HL-60 (cell line): ENCODE data around the gene CDHR5.

Experiments used
- DNase-seq, 2 experiments: peaks; one replicate each; pipeline ENCODE4 v3.0.0-alpha.2; 2010 to 2020; ENCODE audit warnings: low read depth in 1 of 2, low spot score in 1 of 2
- H3K27ac ChIP-seq: fragments of 250-450 bp; sonication (Bioruptor Pico); replicated peaks from 2 replicates; pipeline ENCODE4 v1.5.1; 2020; ENCODE audit warnings: mild to moderate bottlenecking, moderate library complexity
- H3K27me3 ChIP-seq: fragments of 250-450 bp; sonication (Bioruptor Pico); 2 replicates; pipeline ENCODE4 v1.5.1; 2021; ENCODE audit warnings: mild to moderate bottlenecking, moderate library complexity; ENCODE audit not compliant: insufficient read depth, poor library complexity, severe bottlenecking
- H3K4me3 ChIP-seq: replicated peaks from 2 replicates; pipeline ENCODE4 v1.5.1; 2011; ENCODE audit warnings: mild to moderate bottlenecking, control low read depth, low read length; ENCODE audit not compliant: insufficient read depth
- GABPA ChIP-seq: IDR thresholded peaks from 2 replicates; pipeline ENCODE4 v1.6.1; 2012; ENCODE audit warnings: low read depth
- POLR2AphosphoS5 ChIP-seq: IDR thresholded peaks from 2 replicates; pipeline ENCODE4 v1.6.1; 2012; ENCODE audit warnings: low read depth
- SPI1 ChIP-seq: IDR thresholded peaks from 2 replicates; pipeline ENCODE4 v1.6.1; 2012; ENCODE audit warnings: low read depth, mild to moderate bottlenecking, borderline replicate concordance
- TF ChIP-seq, protein P1 (sequence below): IDR thresholded peaks from 2 replicates; pipeline ENCODE4 v1.6.1; 2012; ENCODE audit warnings: low read depth; ENCODE audit not compliant: insufficient replicate concordance
- TF ChIP-seq, protein P2 (sequence below): IDR thresholded peaks from one replicate; pipeline ENCODE4 v1.5.1; 2011; ENCODE audit warnings: low read length, control low read depth, inconsistent platforms; ENCODE audit not compliant: insufficient read depth

CDHR5 gene

DNA sequence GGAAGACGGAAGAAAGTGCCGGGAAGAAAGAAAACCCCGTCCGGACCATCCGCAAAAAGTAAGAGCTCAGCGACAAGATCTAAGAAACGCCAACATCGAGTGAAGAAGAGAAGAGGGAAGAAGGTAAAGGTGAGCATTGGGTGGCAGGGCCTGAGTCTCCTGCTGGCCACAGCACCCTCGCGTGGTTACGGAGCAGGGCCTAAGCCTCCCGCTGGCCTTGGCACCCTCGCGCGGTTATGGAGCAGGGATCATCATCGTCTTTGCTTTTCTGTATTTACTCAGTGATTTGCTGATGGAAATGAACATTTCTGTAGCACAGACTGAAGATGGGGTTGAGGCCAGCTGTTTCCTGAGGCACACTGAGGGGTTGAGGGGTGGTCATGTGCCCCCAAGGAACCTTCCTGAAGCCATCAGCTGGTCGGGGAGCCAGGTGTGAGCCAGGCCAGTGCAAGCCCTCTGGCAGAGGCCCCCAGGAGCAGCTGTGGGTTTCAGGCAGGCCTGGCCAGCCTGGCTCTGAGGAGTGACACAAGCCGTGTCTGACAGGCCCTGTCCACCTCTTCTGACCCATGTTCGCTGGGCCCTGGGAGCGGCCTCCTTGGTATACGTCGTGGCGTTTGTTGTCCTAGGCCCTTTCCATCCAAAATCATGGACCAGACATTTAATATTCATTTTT, 23.0 kb downstream of the CDHR5 start:
- H3K27ac ChIP-seq, result no peak overlapping the region
- DNase-seq, result no peak
- no peak overlapping the region for H3K4me3 ChIP-seq
- no peaks in the 10 kb centered on the region for H3K27me3 ChIP-seq
- no peak for TF ChIP-seq GABPA
- TF ChIP-seq, protein P1, sequence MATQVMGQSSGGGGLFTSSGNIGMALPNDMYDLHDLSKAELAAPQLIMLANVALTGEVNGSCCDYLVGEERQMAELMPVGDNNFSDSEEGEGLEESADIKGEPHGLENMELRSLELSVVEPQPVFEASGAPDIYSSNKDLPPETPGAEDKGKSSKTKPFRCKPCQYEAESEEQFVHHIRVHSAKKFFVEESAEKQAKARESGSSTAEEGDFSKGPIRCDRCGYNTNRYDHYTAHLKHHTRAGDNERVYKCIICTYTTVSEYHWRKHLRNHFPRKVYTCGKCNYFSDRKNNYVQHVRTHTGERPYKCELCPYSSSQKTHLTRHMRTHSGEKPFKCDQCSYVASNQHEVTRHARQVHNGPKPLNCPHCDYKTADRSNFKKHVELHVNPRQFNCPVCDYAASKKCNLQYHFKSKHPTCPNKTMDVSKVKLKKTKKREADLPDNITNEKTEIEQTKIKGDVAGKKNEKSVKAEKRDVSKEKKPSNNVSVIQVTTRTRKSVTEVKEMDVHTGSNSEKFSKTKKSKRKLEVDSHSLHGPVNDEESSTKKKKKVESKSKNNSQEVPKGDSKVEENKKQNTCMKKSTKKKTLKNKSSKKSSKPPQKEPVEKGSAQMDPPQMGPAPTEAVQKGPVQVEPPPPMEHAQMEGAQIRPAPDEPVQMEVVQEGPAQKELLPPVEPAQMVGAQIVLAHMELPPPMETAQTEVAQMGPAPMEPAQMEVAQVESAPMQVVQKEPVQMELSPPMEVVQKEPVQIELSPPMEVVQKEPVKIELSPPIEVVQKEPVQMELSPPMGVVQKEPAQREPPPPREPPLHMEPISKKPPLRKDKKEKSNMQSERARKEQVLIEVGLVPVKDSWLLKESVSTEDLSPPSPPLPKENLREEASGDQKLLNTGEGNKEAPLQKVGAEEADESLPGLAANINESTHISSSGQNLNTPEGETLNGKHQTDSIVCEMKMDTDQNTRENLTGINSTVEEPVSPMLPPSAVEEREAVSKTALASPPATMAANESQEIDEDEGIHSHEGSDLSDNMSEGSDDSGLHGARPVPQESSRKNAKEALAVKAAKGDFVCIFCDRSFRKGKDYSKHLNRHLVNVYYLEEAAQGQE, result no peak
- TF ChIP-seq POLR2AphosphoS5, result no peak
- TF ChIP-seq, protein P2, sequence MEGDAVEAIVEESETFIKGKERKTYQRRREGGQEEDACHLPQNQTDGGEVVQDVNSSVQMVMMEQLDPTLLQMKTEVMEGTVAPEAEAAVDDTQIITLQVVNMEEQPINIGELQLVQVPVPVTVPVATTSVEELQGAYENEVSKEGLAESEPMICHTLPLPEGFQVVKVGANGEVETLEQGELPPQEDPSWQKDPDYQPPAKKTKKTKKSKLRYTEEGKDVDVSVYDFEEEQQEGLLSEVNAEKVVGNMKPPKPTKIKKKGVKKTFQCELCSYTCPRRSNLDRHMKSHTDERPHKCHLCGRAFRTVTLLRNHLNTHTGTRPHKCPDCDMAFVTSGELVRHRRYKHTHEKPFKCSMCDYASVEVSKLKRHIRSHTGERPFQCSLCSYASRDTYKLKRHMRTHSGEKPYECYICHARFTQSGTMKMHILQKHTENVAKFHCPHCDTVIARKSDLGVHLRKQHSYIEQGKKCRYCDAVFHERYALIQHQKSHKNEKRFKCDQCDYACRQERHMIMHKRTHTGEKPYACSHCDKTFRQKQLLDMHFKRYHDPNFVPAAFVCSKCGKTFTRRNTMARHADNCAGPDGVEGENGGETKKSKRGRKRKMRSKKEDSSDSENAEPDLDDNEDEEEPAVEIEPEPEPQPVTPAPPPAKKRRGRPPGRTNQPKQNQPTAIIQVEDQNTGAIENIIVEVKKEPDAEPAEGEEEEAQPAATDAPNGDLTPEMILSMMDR, result no peak
- TF ChIP-seq SPI1, result no peak

DNA sequence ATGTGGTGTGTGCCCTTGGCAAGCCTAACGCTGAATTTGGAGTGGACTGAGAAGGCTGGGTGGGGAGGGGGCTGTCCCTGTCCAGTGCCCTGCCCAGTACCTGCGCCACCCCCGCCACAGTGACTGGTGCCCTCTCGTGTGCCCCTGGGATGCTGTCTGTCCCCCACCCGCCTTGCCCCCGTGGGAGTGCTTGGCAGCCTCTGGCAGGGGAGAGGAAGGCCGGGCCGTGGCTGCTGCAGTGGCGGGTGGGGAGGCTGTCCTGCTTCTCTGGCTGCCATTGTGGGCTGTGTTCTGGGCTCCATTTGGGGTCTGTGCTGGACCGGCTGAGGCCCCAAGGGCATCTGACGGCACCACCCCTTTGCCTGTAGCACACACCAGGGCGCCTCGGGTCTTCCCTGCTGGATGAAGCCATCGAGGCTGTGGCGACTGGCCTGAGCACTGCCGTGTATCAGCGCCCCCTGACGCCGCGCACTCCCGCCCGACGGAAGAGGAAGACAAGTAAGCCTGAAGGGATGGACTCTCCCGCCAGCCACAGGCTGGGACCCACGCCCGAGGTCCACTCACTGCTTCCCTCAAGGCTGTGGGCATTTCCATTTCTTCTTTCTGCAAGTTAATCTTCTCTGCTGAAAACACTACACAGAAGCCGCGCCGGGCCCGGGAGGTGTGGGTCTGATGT, 26.6 kb downstream of the CDHR5 start:
- no peak for DNase-seq
- Histone ChIP-seq H3K4me3 (no peak overlapping the region), H3K27me3 (no peaks in the 10 kb centered on the region), H3K27ac (no peak overlapping the region)
- TF ChIP-seq, protein P1, result no peak
- TF ChIP-seq, protein P2, result no peak
- TF ChIP-seq SPI1 (no peak), POLR2AphosphoS5 (no peak), GABPA (no peak)

DNA sequence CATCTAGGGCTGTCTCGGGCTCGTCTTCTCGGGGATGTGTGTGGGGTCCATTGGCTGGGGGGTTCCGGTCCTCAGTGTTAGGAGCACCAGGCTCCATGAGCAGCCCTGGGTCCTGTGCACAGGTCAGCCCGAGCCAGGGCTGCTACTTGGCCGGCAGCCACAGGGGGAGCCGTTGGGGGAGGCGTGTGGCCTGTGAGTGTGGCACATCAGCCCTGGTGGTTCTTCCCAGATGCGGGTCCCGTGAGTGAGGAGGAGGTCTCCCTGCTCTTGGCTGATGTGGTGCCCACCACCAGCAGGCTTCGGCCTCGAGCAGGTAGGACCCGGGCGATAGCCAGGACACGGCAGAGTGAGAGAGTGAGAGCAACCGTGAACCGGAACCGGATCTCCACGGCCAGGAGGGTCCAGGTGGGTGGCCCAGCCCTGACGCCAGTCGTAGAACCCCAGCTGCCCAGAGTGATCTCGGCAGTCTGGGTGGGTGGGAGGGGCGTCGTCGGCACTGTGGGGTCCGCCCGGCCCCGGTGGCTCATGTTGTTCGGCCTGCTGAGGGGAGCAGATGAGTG, 27.5 kb downstream of the CDHR5 start:
- H3K27me3 ChIP-seq, result no peaks in the 10 kb centered on the region
- H3K27ac ChIP-seq, result no peak overlapping the region
- DNase-seq, result no peak

More for the DNA sequence above, 27.5 kb downstream of the CDHR5 start:
- TF ChIP-seq, protein P1, result no peak
- TF ChIP-seq SPI1, result no peak
- TF ChIP-seq GABPA, result no peak
- no peak for TF ChIP-seq POLR2AphosphoS5
- TF ChIP-seq, protein P2, result no peak
- no peak overlapping the region for H3K4me3 ChIP-seq
